PFSK-1 (cell line): Measurements from ENCODE around the gene WDR4.

ENCODE experiments used
- POLR2AphosphoS5 ChIP-seq: IDR thresholded peaks from 2 replicates; pipeline ENCODE4 v1.6.1; 2012; ENCODE audit warnings: low read depth, mild to moderate bottlenecking, control low read depth, low read length, moderate library complexity
- TAF1 ChIP-seq: IDR thresholded peaks from 2 replicates; pipeline ENCODE4 v1.6.1; 2012; ENCODE audit warnings: low read length, control low read depth, borderline replicate concordance; ENCODE audit not compliant: insufficient read depth

DNA sequence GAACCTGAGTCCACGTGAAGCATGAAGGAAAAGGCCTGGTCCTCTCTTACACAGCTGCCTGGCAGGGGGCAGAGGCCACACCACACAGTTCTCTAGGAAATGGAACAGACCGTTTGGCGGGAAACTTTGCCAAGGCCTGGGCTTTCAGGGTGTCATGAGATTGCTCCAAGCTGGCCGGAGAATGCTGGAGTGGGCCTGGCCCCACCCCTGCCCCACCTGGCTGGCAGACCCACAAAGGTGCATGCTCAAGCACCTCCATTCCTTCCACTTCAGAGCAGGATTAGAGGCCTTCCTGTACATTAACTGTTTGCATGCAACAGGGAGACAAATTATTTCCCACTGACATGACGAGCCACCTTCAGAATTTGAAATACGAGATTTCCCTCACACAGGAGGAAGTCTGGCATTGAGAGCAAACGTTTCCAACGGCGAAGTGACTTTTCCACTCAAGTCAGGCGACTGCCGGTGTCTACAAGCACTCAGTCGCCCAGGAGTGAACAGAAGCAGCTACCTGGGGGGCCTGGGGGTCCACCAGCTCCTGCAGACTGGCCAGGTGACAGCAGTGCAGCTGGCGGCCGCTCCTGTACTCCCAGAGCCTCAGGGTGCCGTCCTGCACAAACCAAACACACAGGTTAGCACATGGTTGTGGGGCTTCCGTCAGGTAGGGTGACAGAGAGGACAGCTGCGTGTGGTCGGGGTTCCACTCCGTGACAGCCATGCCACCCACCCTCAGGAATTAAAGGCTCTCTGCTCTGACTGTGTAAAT, 24.0 kb downstream of the WDR4 start:
- no peak for TF ChIP-seq POLR2AphosphoS5
- no peak for TF ChIP-seq TAF1
